NB4 (cell line): Measurements from ENCODE around the gene DDX46.
"Not testable (repeated sequence)": the region's sequence is repeated elsewhere in the genome, so short reads cannot be mapped to it uniquely, and the experiment has no call there.

Experiments used
- DNase-seq: peaks from one replicate; pipeline ENCODE4 v3.0.0; 2010; ENCODE audit warnings: low read depth
- H3K4me3 ChIP-seq: one replicate; pipeline ENCODE4 v1.5.1; 2011; ENCODE audit warnings: mild to moderate bottlenecking, low read depth, low read length, moderate library complexity
- CTCF ChIP-seq: IDR thresholded peaks from one replicate; pipeline ENCODE4 v1.5.1; 2012; ENCODE audit warnings: low read depth, low read length
- MYC ChIP-seq: IDR thresholded peaks from 2 replicates; pipeline ENCODE4 v1.6.1; 2011; ENCODE audit warnings: low read depth, low read length
- POLR2A ChIP-seq: IDR thresholded peaks from 2 replicates; pipeline ENCODE4 v1.6.1; 2011; ENCODE audit warnings: mild to moderate bottlenecking; ENCODE audit not compliant: insufficient read length; ENCODE audit errors: extremely low read depth
- TF ChIP-seq, protein P1 (sequence below): IDR thresholded peaks from 2 replicates; pipeline ENCODE4 v1.6.1; 2011; ENCODE audit warnings: low read depth, low read length

DDX46 gene

DNA sequence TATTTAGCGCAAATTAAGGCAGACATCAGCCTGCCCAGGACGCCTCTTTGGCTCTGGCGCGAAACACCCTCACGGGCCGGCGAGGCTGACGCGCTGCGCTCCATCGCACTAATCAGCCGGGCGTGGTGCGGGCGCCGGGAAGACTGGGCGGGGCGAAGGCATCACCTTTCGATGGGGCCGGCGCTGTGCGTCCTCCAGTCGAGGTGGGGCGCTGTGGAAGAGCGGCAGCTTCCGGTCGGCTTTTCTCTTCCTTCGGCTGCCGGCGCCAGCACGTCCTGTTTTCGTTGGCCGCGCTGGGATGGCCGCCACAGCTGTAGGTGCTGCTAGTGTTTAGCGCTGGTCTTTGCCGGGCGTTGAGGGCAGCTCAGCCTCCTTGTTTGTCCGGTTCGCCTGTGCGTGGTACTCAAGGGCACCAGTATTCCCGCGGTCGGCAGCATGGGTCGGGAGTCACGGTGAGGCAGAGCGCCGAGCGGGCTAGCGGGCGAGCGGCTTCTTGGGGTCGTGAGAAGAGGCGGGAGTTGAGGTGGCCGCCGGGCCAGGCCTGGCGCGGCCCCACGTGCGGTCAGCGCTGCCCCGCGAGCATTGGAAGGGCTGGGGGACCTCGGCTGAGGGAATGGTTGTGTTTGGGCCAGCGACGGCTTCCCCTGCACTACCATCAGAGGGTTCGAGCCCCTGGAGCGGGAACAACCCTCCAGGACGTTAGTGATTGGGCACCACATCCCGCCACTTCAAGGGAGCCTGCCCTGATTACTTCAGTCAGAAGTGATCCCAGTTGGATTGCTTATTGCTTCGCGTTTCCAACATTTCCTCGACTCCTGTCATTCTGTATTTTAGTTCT, at the start of gene DDX46:
Gene DDX46, plus strand, starts transcription at position 276 of the 838 bp plus-strand sequence. Its CDS starts 160 bp downstream, at position 436.
- TF ChIP-seq, protein P1, sequence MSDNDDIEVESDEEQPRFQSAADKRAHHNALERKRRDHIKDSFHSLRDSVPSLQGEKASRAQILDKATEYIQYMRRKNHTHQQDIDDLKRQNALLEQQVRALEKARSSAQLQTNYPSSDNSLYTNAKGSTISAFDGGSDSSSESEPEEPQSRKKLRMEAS = 0 out of 2 replicates have a peak, but pooled peaks have one; percentile 63
- TF ChIP-seq CTCF (peak; percentile 63), MYC (peak; percentile 44), POLR2A (peak; percentile 59)

GRCh38 chr5:134714120-134714519, 44.5 kb upstream of the DDX46 start:
- DNase-seq = no peak
- no peak for TF ChIP-seq CTCF
- no peak for TF ChIP-seq POLR2A
- no peak overlapping the region for H3K4me3 ChIP-seq

More for the DNA sequence above, at the start of gene DDX46:
- DNase-seq = peak; percentile 95
- H3K4me3 ChIP-seq = peak within 1 kb of the TSS; percentile 97

DNA sequence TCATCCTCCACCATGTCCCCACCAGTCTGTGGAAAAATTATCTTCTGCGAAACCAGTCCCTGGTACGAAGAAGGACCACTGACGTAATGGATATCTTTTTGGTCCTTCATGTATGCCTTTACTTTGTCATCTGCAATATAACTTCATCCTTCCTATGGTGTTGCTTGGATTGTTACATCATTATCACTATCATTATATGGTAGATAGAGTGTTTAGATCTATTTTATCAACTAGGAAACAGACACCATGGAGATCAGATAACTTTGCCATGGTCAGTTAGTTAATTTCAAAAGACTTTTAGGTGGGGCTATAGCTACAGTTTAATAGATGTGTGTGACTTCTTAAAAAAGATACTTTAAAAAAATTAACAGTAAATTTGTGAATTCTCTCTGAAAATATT, 44.0 kb upstream of the DDX46 start:
- H3K4me3 ChIP-seq = no peak overlapping the region
- no peak for DNase-seq
- TF ChIP-seq, protein P1 = no peak
- TF ChIP-seq MYC (no peak), POLR2A (no peak), CTCF (no peak)

- DNase-seq, H3K4me3 ChIP-seq: not testable (repeated sequence)
Measured at GRCh38 chr5:134715466-134715865, 43.1 kb upstream of the DDX46 start.

DNA sequence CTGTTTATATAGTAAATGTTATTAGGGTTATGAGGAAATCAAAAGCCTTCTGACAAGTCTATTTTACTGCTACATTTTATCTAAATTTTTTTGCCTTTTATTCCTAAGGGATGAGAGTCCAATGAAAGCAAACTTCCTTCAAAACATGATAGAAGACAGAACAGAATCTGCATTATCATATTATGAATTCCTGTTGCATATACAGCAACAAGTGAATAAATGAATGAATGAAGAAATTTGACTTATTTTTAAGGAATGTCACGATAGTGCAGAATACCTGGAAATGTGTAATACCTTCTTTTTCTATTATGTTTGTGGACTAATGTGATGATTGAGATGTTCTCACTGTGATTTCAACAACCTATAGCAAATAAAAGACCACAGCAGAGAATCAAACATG, 33.7 kb upstream of the DDX46 start:
- no peak for DNase-seq
- no peak for TF ChIP-seq MYC
- TF ChIP-seq CTCF = no peak
- TF ChIP-seq POLR2A = no peak
- TF ChIP-seq, protein P1 = no peak
- no peak overlapping the region for H3K4me3 ChIP-seq

GRCh38 chr5:134732819-134733218, 25.8 kb upstream of the DDX46 start:
- no peak for TF ChIP-seq MYC
- TF ChIP-seq, protein P1 = no peak
- TF ChIP-seq POLR2A = no peak
- TF ChIP-seq CTCF = no peak
- DNase-seq = peak; percentile 29
- no peak overlapping the region for H3K4me3 ChIP-seq
